GM12801 (cell line): ENCODE measurements around the gene ANK3.

Experiments
- CTCF ChIP-seq: IDR thresholded peaks from one replicate; pipeline ENCODE4 v1.5.1; 2011; ENCODE audit warnings: control low read depth; ENCODE audit not compliant: insufficient read length; ENCODE audit errors: extremely low read depth

Gene ANK3

GRCh38 chr10:60309891-60310290 is 79.8 kb downstream of the ANK3 start:
- TF ChIP-seq CTCF: no peak

- TF ChIP-seq CTCF: no peak
These were observed 80.3 kb downstream of the ANK3 start for GRCh38 chr10:60309371-60309770.

GRCh38 chr10:60305380-60305892 is 84.2 kb downstream of the ANK3 start:
- no peak for TF ChIP-seq CTCF

- TF ChIP-seq CTCF: no peak
These were observed 84.8 kb downstream of the ANK3 start for GRCh38 chr10:60304829-60305379.

GRCh38 chr10:60303778-60304177 is 85.9 kb downstream of the ANK3 start:
- no peak for TF ChIP-seq CTCF

- TF ChIP-seq CTCF: no peak
These were observed 89.5 kb downstream of the ANK3 start for GRCh38 chr10:60299961-60300883.

GRCh38 chr10:60299390-60299778 is 90.3 kb downstream of the ANK3 start:
- no peak for TF ChIP-seq CTCF
